ENCODE measurements around the gene ORC5.

- no peak for TF ChIP-seq SUZ12 (IDR thresholded peaks at IDR 0.05)
- no peak for TF ChIP-seq SP1 (IDR thresholded peaks at IDR 0.05)
- TF ChIP-seq BHLHE40 (IDR thresholded peaks at IDR 0.05; ENCODE audit: borderline replicate concordance): no peak
- no peak for TF ChIP-seq ZNF384 (IDR thresholded peaks at IDR 0.05)
- TF ChIP-seq L3MBTL2 (conservative IDR thresholded peaks at IDR 0.05): no peak
- no peak for TF ChIP-seq FOXA1 (IDR thresholded peaks at IDR 0.05)
Observed at GRCh38 chr7:104208421-104208780, 588 bp upstream of the ORC5 start.
